Panc1 (cell line): ENCODE measurements around the gene PRTFDC1. TPM values are rescaled to one million over a fixed set of nuclear protein-coding genes. Genes with fewer than 3 reads are reported as not detected.

ENCODE experiments used
- ATAC-seq: fragments of 200-7000 bp; cut with Tn5 transposase; 2 replicates; pipeline ENCODE4 v1.9.1; 2020; ENCODE audit warnings: mild to moderate bottlenecking, moderate library complexity
- BruUV-seq: library from RNA; stranded (reverse); fragments of 400-500 nt; replicated peaks from 2 replicates; lab custom pipeline; 2021; lab: Mats Ljungman, UMichigan
- CTCF ChIA-PET: fragments of 300-600 bp; sonication (Branson Sonifier 250); formaldehyde crosslinking; loops from one replicate; lab custom pipeline; 2022; ENCODE audit warnings: antibody characterized with exemption; lab: Charles Lee
- POLR2A ChIA-PET: fragments of 300-600 bp; sonication (Branson Sonifier 250); formaldehyde crosslinking; loops from one replicate; lab custom pipeline; 2022; ENCODE audit warnings: antibody characterized with exemption; lab: Charles Lee
- DNase-seq: peaks from one replicate; pipeline ENCODE4 v3.0.0-alpha.2; 2010; ENCODE audit warnings: low read depth, low spot score
- H3K27ac ChIP-seq: 2 replicates; pipeline ENCODE4 v1.5.1; 2011; ENCODE audit warnings: mild to moderate bottlenecking, low read length, inconsistent platforms
- H3K27me3 ChIP-seq: fragments of 200-500 bp; sonication (Bioruptor generic); 2 replicates; pipeline ENCODE4 v1.6.0; 2014; ENCODE audit warnings: low read length, inconsistent platforms; ENCODE audit not compliant: control insufficient read depth, insufficient read depth
- H3K36me3 ChIP-seq: fragments of 200-500 bp; sonication (Bioruptor generic); 2 replicates; pipeline ENCODE4 v1.5.1; 2014; ENCODE audit warnings: inconsistent platforms, mild to moderate bottlenecking, low read length, moderate library complexity; ENCODE audit not compliant: control insufficient read depth, insufficient read depth
- H3K4me1 ChIP-seq: 2 replicates; pipeline ENCODE4 v1.5.1; 2011; ENCODE audit warnings: inconsistent platforms, mild to moderate bottlenecking, low read length, moderate library complexity; ENCODE audit not compliant: control insufficient read depth, insufficient read depth
- H3K4me3 ChIP-seq, 2 experiments: 2 replicates each; pipeline ENCODE4 v1.5.1; 2011 to 2012; ENCODE audit warnings: low read depth in 2 of 2, low read length in 2 of 2, mild to moderate bottlenecking in 2 of 2, inconsistent platforms in 1 of 2, moderate library complexity in 1 of 2
- H3K9me3 ChIP-seq: fragments of 200-500 bp; sonication (Bioruptor generic); 2 replicates; pipeline ENCODE4 v1.5.1; 2014; ENCODE audit warnings: low read depth, mild to moderate bottlenecking, inconsistent platforms, low read length, moderate library complexity; ENCODE audit not compliant: control insufficient read depth, insufficient read depth
- POLR2AphosphoS5 ChIP-seq: IDR thresholded peaks from 2 replicates; pipeline ENCODE4 v1.6.1; 2012; ENCODE audit warnings: mild to moderate bottlenecking, low read depth, low read length, moderate library complexity
- SIN3A ChIP-seq: IDR thresholded peaks from 2 replicates; pipeline ENCODE4 v1.6.1; 2012; ENCODE audit warnings: low read depth, mild to moderate bottlenecking, low read length, moderate library complexity, borderline replicate concordance; ENCODE audit not compliant: insufficient read depth
- TCF7L2 ChIP-seq: IDR thresholded peaks from 2 replicates; pipeline ENCODE4 v1.6.1; 2011; ENCODE audit warnings: mild to moderate bottlenecking, low read depth, low read length, inconsistent platforms
- in situ Hi-C: cut with HindIII; loops from 2 replicates; pipeline ENCODE4 v1.10.0; 2016; ENCODE audit warnings: low sequenced_read_pairs, low pct_unique_long_range_greater_than_20kb
- intact Hi-C: fragments of 100-400 bp; cut with micrococcal nuclease; formaldehyde crosslinking; loops from one replicate; pipeline ENCODE4 v1.10.0; 2022; ENCODE audit not compliant: unreplicated experiment
- total RNA-seq: library from RNA; stranded (reverse); gene quantifications from one replicate; pipeline ENCODE4 v1.2.1, GENCODE V29; 2021; ENCODE audit not compliant: unreplicated experiment
- TF ChIP-seq, protein P1 (sequence below): fragments of 450-650 bp; IDR thresholded peaks from 2 replicates; pipeline ENCODE4 v1.5.1; 2017; ENCODE audit warnings: mild to moderate bottlenecking
- TF ChIP-seq, protein P2 (sequence below), 2 experiments: IDR thresholded peaks; 2 replicates each; pipeline ENCODE4 v1.6.1; 2011 to 2012; ENCODE audit warnings: low read depth in 2 of 2, control low read depth in 1 of 2, low read length in 1 of 2, mild to moderate bottlenecking in 1 of 2, moderate library complexity in 1 of 2; ENCODE audit not compliant: insufficient read depth in 1 of 2

PRTFDC1 gene
- total RNA-seq, 1 experiment from 2014 or later, result 3.0 TPM

DNA sequence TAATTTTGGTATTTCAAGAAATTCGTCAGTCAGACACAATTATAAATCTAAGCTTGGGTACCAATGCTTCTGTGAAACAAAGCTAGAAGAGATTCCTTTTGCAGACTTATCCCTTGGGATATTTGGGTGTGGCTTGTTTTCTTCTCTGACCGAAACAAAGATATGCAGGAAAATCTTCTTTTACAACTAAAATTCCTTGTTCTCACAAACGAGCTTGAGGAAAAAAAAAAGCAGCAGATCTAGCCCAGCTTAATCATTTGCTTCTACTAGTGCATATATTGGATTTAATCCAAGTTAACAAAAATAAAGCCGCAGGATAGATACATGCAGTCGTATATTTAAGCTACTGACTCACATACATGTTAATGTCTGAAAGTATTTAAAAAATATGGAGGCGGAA, 104.2 kb downstream of the PRTFDC1 start:
- intact Hi-C loops, result no loop called here

DNA sequence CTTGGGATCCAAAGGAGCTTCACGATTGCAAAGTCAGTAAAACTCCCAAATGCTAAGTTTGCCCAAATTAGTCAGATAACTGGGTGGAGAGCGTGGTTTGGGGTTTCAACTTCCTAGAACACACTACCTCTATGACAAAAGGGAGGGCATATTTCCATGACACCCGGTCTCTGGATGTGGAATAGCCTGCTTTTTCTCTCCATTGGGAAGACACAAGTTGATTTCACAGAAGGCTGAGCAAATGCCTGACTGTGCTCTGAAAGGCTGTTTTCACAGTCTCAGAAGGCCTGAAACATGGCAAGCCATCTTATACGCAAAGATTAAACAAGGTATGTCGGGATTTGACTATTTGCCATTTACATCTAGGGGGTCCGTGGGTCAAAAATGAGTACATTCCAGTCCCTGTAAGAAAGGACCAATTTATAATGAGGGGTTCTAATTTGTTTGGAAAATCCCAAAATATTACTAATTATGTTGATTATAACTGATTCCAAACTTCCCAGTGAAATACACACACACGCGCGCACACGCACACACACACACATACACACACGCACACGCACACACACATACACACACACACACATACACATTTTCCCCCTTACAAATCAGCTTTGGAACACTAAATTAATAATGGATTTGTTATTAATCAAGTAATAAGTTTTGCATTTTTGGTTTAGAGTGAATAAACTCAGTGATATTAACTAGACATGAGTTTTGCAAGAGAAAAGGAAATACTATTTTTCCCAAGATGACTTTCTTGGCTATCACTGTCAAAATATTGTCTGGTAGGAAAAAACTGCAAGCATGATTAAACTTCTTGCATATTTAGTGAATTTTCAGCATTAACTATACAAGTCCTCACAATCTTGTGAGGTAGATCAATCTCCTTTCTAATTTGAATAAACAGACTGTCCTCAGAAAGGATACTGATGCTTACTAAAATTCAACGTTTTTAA, 105.0 kb downstream of the PRTFDC1 start:
- POLR2A ChIA-PET, result no interaction called here
- Histone ChIP-seq H3K27me3 (no peaks in the 10 kb centered on the region), H3K36me3 (no peaks in the 10 kb centered on the region), H3K9me3 (no peaks in the 10 kb centered on the region), H3K4me3 (no peak overlapping the region), H3K27ac (no peak overlapping the region), H3K4me1 (peaks cover 8% of the 10 kb centered on the region)
- in situ Hi-C loops, result no loop called here
- DNase-seq (no peak), ATAC-seq (no peak)
- TF ChIP-seq TCF7L2, result no peak
- TF ChIP-seq, protein P1, sequence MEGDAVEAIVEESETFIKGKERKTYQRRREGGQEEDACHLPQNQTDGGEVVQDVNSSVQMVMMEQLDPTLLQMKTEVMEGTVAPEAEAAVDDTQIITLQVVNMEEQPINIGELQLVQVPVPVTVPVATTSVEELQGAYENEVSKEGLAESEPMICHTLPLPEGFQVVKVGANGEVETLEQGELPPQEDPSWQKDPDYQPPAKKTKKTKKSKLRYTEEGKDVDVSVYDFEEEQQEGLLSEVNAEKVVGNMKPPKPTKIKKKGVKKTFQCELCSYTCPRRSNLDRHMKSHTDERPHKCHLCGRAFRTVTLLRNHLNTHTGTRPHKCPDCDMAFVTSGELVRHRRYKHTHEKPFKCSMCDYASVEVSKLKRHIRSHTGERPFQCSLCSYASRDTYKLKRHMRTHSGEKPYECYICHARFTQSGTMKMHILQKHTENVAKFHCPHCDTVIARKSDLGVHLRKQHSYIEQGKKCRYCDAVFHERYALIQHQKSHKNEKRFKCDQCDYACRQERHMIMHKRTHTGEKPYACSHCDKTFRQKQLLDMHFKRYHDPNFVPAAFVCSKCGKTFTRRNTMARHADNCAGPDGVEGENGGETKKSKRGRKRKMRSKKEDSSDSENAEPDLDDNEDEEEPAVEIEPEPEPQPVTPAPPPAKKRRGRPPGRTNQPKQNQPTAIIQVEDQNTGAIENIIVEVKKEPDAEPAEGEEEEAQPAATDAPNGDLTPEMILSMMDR, result no peak
- no peak for TF ChIP-seq SIN3A
- TF ChIP-seq POLR2AphosphoS5, result no peak
- TF ChIP-seq, protein P2, sequence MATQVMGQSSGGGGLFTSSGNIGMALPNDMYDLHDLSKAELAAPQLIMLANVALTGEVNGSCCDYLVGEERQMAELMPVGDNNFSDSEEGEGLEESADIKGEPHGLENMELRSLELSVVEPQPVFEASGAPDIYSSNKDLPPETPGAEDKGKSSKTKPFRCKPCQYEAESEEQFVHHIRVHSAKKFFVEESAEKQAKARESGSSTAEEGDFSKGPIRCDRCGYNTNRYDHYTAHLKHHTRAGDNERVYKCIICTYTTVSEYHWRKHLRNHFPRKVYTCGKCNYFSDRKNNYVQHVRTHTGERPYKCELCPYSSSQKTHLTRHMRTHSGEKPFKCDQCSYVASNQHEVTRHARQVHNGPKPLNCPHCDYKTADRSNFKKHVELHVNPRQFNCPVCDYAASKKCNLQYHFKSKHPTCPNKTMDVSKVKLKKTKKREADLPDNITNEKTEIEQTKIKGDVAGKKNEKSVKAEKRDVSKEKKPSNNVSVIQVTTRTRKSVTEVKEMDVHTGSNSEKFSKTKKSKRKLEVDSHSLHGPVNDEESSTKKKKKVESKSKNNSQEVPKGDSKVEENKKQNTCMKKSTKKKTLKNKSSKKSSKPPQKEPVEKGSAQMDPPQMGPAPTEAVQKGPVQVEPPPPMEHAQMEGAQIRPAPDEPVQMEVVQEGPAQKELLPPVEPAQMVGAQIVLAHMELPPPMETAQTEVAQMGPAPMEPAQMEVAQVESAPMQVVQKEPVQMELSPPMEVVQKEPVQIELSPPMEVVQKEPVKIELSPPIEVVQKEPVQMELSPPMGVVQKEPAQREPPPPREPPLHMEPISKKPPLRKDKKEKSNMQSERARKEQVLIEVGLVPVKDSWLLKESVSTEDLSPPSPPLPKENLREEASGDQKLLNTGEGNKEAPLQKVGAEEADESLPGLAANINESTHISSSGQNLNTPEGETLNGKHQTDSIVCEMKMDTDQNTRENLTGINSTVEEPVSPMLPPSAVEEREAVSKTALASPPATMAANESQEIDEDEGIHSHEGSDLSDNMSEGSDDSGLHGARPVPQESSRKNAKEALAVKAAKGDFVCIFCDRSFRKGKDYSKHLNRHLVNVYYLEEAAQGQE (IDR thresholded peaks at IDR 0.05; ENCODE audit: insufficient read depth in 1 of 2, low read depth in 2 of 2, low read length in 1 of 2), result no peak
- CTCF ChIA-PET, result interaction anchor here (0.5 kb wide), 2 partner anchors 23 to 104 kb away, joined by 3 read pairs; no protein-coding TSS in a partner anchor
- BruUV-seq, result no TSS peak
- intact Hi-C loops, result no loop called here

More for the DNA sequence above, 104.2 kb downstream of the PRTFDC1 start:
- no TSS peak for BruUV-seq
- CTCF ChIA-PET, result no interaction called here
- ATAC-seq, result no peak
- H3K27me3 ChIP-seq, result no peaks in the 10 kb centered on the region
- peaks cover 8% of the 10 kb centered on the region for H3K4me1 ChIP-seq
- no peak for DNase-seq
- no peak overlapping the region for H3K27ac ChIP-seq
- H3K9me3 ChIP-seq, result no peaks in the 10 kb centered on the region
- TF ChIP-seq TCF7L2 (no peak), POLR2AphosphoS5 (no peak), SIN3A (no peak)
- TF ChIP-seq, protein P1, result no peak
- TF ChIP-seq, protein P2 (IDR thresholded peaks at IDR 0.05; ENCODE audit: insufficient read depth in 1 of 2, low read depth in 2 of 2, low read length in 1 of 2), result no peak
- in situ Hi-C loops, result no loop called here
- POLR2A ChIA-PET, result no interaction called here
- H3K4me3 ChIP-seq, result no peak overlapping the region
- no peaks in the 10 kb centered on the region for H3K36me3 ChIP-seq
